ENCODE measurements around the gene PRKCZ. TPM values are rescaled to one million over a fixed set of nuclear protein-coding genes. Genes with fewer than 3 reads are reported as not detected.

PRKCZ gene
- total and polyA plus RNA-seq, 2 experiments from 2014 or later, result 26.2 to 36.9 TPM

- TF ChIP-seq JUNB (IDR thresholded peaks at IDR 0.05; ENCODE audit: unreplicated experiment), result no peak
- no peak for TF ChIP-seq ZNF331 (CRISPR knock-in tag; IDR thresholded peaks at IDR 0.05; ENCODE audit: low read depth)
- no peak for TF ChIP-seq POLR2AphosphoS5 (IDR thresholded peaks at IDR 0.05; ENCODE audit: low read depth)
- TF ChIP-seq ZNF462 (CRISPR knock-in tag; IDR thresholded peaks at IDR 0.05), result no peak
- no peak for TF ChIP-seq NANOG (IDR thresholded peaks at IDR 0.05; ENCODE audit: borderline replicate concordance)
- TF ChIP-seq ETS1 (IDR thresholded peaks at IDR 0.05), result no peak
- TF ChIP-seq ZNF114 (CRISPR knock-in tag; IDR thresholded peaks at IDR 0.05), result no peak
- TF ChIP-seq CREB1 (CRISPR knock-in tag; IDR thresholded peaks at IDR 0.05; ENCODE audit: low read depth), result no peak
- no peak for TF ChIP-seq STAT1 (IDR thresholded peaks at IDR 0.05; ENCODE audit: unreplicated experiment)
- Histone ChIP-seq H2AFZ (no peak overlapping the region), H3F3A (replicated peaks; ENCODE audit: low read depth) (no peaks in the 10 kb centered on the region), H3K27ac (ENCODE audit: low read depth) (no peak overlapping the region), H3K36me3 (ENCODE audit: insufficient read depth) (no peaks in the 10 kb centered on the region), H3K4me2 (no peak overlapping the region), H3K27me3 (ENCODE audit: insufficient read depth) (no peaks in the 10 kb centered on the region), H4K20me1 (replicated peaks; ENCODE audit: insufficient read depth) (no peaks in the 10 kb centered on the region), H3K9me2 (ENCODE audit: insufficient read depth) (no peaks in the 10 kb centered on the region), H3K4me1 (ENCODE audit: insufficient read depth) (no peaks in the 10 kb centered on the region), H3K79me2 (replicated peaks; ENCODE audit: insufficient read depth) (no peaks in the 10 kb centered on the region; the same call in 1 of the 2 replicates), H3K4me3 (no peak overlapping the region)
- H3K4me3 Mint-ChIP-seq, result no peak overlapping the region
- H3K27ac Mint-ChIP-seq, result no peak overlapping the region
- DNase-seq (ENCODE audit: low spot score) (no peak), ATAC-seq (no peak)
- H3K36me3 Mint-ChIP-seq (ENCODE audit: low read depth), result no peaks in the 10 kb centered on the region; the same call in 1 of the 3 replicates
- peaks cover 2% of the 10 kb centered on the region; the same call in 1 of the 3 replicates for H3K4me1 Mint-ChIP-seq
- no peaks in the 10 kb centered on the region for H3K9me3 Mint-ChIP-seq
- H3K27me3 Mint-ChIP-seq (ENCODE audit: insufficient read depth, low read depth, poor library complexity), result peaks cover 2% of the 10 kb centered on the region
These were observed 90.8 kb downstream of the PRKCZ start for GRCh38 chr1:2141025-2141424.
